DMS 273 treated with DMSO at 0.1 percent for 48 hours (cell line): Measurements from ENCODE around the gene MARCHF3.
"Not testable (repeated sequence)": the region's sequence is repeated elsewhere in the genome, so short reads cannot be mapped to it uniquely, and the experiment has no call there.

ENCODE experiments used
- DNase-seq: peaks from one replicate; lab custom pipeline; 2025; lab: John Stamatoyannopoulos, UW

MARCHF3 gene

GRCh38 chr5:127011961-127012644 is 18.3 kb downstream of the MARCHF3 start:
- no peak for DNase-seq

DNA sequence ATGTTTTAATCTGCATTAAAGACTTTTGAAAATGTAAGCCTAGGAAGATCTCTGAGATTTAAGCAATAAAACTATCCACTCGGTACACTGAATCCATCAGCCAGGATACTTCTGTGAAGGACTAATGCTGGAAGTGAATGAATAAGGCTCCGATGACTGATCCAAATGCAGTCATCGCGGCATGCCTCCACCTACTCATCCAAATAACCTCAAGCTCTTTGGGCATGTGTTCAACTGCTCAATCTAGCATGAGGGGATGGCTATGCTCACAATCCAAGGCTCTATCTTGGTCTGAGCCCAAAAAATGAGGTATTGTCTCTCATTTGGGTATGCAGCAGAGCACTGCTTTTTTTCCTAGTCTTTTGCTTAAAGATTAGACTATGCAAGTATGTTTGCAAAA is 19.2 kb downstream of the MARCHF3 start:
- DNase-seq = no peak

- DNase-seq = no peak
Measured at GRCh38 chr5:127010362-127010761, 20.0 kb downstream of the MARCHF3 start.

- no peak for DNase-seq
Measured at GRCh38 chr5:127009784-127010183, 20.6 kb downstream of the MARCHF3 start.

DNA sequence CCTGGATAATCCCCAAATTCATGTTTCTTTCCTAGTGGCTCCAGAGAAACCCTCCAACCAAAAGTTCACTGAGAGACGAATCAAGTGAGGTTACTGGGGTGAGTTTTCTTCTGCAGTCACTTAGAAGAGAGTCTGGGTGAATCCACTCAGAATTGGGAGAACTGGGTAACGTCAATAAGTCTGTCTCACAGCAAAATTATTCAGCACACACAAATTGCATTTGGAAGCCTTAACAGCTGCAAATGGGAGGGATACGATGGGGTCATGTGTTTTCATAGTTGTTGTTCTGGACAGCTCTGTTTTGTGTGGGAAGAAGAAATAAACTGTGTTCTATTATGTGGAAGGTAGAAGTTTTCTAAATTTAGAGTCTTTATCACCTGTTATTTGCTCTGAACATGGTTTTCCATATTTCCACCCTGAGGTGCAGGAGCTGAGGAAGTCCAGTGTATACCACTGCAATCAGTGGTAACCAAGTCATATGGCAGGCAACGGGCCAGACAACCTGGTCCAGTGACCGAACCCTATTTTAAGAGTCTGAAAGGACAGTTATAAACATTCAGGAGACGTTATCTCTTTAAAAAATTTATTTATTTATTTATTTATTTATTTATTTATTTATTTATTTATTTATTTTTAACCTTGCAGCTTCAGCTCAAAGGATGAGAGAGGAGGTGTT is 21.9 kb downstream of the MARCHF3 start:
- no peak for DNase-seq

GRCh38 chr5:127007522-127007921 is 22.8 kb downstream of the MARCHF3 start:
- no peak for DNase-seq

GRCh38 chr5:127006744-127007143 is 23.6 kb downstream of the MARCHF3 start:
- DNase-seq = no peak

DNA sequence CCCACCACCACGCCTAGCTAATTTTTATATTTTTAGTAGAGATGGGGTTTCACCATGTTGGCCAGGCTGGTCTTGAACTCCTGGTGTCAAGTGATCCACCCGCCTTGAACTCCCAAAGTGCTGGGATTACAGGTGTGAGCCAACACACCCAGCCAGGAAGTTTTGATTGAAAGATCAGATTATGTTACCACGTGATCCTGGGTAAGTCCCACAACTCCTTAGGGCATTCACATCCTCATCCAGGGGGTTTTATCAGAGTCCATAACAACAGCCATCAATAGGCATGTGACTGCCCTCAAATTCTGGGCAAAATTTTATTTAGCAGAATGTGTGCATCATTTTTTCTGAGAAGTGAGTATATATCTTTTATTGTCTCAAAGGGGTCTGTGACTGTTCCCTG is 25.1 kb downstream of the MARCHF3 start:
- DNase-seq = not testable (repeated sequence)

DNA sequence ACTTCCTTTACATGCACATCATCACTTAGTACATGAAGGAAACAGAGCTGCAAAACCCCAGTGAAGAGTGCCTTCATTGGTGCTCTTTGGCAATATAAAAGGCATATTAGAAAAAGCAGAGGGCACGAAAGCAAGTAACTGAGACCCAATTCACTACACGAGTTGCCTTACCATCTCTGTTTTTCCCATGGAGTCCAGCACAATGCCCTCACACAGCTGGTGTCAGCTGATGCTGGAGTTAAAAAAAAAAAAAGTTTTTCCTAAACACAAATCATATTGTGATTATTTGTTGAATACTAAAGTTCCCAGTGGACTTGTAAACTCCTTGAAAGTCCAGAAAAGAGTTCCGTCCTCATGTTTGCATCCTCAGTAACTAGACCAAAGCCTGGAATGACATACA is 25.6 kb downstream of the MARCHF3 start:
- DNase-seq = no peak

DNA sequence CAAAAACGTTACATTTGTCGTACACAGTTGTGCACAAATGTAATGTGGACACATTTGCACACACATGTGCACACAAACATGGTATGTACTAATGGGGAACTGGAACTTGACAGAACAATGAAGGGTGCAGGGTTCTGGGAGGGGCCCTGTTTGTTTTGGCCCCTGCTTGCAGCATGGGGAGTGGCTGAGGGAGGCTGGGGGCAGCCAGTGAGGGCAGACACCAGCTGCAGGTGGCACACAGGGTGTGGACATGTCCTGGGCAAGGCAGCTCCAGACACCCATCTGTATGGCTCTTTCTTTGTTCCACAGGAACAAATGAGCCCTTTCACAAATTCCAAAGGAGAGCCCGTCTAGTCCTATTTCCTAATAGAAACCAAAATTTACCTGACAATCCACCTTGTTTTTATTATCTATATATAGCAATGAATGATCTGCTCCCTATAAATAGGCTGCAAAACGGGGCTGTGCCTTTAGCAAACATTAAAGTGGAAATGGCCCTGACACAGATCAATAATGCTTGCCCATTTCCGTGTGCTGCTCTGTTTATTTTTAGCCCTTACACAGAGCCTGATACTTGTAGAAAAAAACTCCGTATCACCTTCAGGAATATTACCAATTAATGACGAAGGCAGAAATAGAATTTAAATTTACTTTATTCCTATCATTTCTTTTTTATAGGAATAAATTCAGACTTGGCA is 26.4 kb downstream of the MARCHF3 start:
- DNase-seq = no peak

DNA sequence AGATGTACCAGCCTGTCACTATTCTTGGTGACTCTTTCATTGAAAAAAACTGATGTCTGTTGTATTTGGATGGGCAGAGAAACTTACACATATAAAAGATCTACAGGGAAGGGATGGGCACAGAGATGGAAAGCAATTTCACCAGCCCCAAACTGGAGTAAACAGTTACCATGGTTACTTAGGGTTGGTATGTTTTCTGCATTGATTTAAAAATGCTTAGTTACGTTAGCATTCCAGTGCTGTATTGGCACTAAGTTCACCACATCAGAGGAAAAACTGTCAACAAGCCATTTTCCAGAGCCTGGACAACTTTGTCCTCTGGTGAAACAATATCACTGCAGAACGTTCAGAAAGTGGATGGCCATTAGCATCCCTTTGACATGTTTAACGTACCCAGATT is 28.0 kb downstream of the MARCHF3 start:
- no peak for DNase-seq

- no peak for DNase-seq
Measured at GRCh38 chr5:127001621-127002296, 28.6 kb downstream of the MARCHF3 start.

GRCh38 chr5:126998895-126999570 is 31.3 kb downstream of the MARCHF3 start:
- no peak for DNase-seq

GRCh38 chr5:126998201-126998631 is 32.1 kb downstream of the MARCHF3 start:
- peak; percentile 91 for DNase-seq

DNA sequence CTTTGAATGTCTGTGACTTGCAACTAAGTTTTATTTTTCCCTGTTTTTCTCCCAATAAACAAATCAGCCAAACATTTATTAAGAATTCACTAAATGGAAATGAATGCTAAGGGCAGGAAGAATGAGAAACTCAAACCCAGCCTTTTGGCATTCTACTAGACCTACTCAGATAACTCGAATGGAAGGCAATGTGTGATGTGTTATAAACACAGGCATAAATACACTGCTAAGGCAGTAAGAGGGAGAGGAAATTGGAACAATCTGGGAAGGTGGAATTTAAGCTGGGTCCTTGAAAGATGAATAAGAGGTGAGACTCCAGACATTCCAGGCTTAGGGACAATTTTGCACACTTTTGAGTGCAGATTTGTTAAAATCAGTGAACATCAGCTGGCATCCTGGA is 34.7 kb downstream of the MARCHF3 start:
- DNase-seq = no peak

- DNase-seq = no peak
Measured at GRCh38 chr5:126995039-126995438, 35.3 kb downstream of the MARCHF3 start.

GRCh38 chr5:126994485-126994884 is 35.9 kb downstream of the MARCHF3 start:
- no peak for DNase-seq

- no peak for DNase-seq
Measured at GRCh38 chr5:126988021-126988569, 42.3 kb downstream of the MARCHF3 start.

GRCh38 chr5:126987271-126987899 is 43.0 kb downstream of the MARCHF3 start:
- DNase-seq = no peak

DNA sequence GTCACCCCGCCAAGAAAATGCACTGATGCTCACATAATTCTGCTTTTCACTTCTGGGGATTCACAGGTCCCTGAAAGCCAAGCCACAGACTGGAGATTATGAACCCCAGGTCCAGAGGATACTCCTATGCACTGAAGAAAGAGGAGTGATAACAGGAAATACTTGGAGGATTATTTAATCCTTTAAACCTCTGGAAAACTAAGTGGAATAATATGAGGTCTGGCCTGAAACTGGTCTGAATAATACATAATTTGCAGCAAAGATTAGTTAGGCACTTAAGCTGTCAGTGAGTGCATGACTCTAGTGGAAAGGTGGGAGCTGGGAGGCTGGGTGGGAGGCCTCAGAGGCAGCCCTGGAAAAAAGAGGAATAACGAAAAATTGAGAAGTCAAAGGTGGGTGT is 45.7 kb downstream of the MARCHF3 start:
- no peak for DNase-seq

- no peak for DNase-seq
Measured at GRCh38 chr5:126983874-126984266, 46.5 kb downstream of the MARCHF3 start.
